ENCODE results near the gene DDA1.
"Not testable (repeated sequence)": the region's sequence is repeated elsewhere in the genome, so short reads cannot be mapped to it uniquely, and the experiment has no call there.

DDA1 gene

DNA sequence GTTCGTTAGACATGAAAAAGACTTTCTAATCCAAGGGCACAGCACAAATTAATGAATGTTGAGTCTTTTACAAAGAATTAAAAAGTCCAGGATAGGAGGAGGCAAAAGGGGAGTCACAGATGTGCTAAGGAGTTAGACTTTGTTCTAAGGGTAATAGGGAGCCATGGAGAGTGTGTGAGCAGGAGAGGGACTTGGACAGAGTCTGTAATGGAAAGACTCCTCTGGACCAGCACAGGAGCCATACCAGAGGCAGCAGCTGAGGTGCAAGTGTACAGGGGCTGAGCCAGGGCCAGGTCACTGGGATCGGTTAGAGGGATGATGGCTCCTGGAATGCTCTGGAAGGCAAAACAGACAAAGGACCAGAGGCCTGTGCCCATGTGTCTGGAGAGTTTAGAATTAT is 38.5 kb downstream of the DDA1 start:
- no peak for DNase-seq
- Mint-ChIP-seq H3K9me3 (no peaks in the 10 kb centered on the region), H3K27ac (no peak overlapping the region), H3K4me3 (no peak overlapping the region), H3K36me3 (peaks cover 2% of the 10 kb centered on the region), H3K27me3 (peaks cover 48% of the 10 kb centered on the region), H3K4me1 (peaks cover 26% of the 10 kb centered on the region)
- CTCF ChIA-PET = interaction anchor here (0.9 to 5.8 kb wide), 7 partner anchors 8 to 118 kb away, joined by 3 to 44 read pairs (median 3); partner anchors contain the start of gene MRPL34

DNA sequence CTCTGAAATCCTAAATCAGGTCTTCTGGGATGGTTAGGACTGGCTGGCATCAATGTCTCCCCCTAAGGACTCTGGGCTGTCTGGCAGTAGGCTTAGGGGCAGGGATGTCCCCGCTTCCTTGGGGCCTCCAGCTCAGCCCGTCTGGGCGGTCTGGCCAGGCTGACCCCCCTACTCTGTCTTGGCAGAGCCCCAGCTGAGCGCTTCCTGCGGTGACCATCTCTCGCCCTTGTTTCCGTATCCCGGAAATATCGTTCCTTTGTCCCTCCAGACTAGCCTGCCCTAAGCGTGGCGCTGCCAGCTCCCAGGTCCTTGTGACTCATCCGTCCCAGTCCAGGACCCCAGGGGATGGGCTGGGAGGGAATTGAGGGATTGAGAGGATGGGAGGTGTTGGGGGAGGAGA is 39.3 kb downstream of the DDA1 start:
- peaks cover 26% of the 10 kb centered on the region for H3K4me1 Mint-ChIP-seq
- H3K27me3 Mint-ChIP-seq = peaks cover 54% of the 10 kb centered on the region
- no peak overlapping the region for H3K27ac Mint-ChIP-seq
- no peaks in the 10 kb centered on the region for H3K9me3 Mint-ChIP-seq
- H3K4me3 Mint-ChIP-seq = no peak overlapping the region
- peaks cover 2% of the 10 kb centered on the region for H3K36me3 Mint-ChIP-seq
- no peak for DNase-seq
- CTCF ChIA-PET = interaction anchor here (5.8 kb wide), 1 partner anchor 37 kb away, joined by 44 read pairs; no protein-coding TSS in a partner anchor

DNA sequence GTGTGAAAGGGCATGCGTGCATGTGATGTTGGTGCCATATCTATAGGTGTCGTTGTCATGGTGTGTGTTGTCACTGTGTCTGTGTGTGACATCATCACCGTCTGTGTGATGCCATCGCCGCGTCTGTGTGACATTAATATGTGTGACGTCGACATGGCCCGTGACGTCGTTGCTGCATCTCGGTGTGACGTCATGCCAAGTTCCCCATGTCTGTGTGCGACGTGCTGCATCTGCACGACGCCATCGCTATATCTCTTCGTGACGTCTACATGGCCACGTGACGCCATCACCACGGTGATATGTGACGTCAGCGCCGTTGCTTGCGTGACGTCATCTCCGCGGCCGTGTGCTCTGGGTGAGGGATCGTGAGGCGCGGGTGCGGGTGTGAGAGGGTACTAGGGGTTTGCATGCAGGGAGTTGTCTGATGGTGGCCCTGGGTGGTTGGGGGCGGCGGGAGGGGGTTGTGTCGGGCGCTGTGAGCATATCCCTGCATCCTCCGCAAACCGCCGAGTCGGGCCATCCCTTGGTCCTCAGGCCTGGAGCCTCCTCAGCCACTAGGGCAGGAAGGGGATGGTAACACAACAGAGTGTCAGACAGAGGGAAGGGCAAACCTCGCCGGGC is 42.6 kb downstream of the DDA1 start:
- no peaks in the 10 kb centered on the region for H3K9me3 Mint-ChIP-seq
- no peak overlapping the region for H3K27ac Mint-ChIP-seq
- no peak for DNase-seq
- H3K4me1 Mint-ChIP-seq = peaks cover 19% of the 10 kb centered on the region
- CTCF ChIA-PET = no interaction called here
- no peaks in the 10 kb centered on the region for H3K36me3 Mint-ChIP-seq
- H3K27me3 Mint-ChIP-seq = peaks cover 53% of the 10 kb centered on the region
- no peak overlapping the region for H3K4me3 Mint-ChIP-seq

GRCh38 chr19:17352608-17353280 is 43.4 kb downstream of the DDA1 start:
- H3K27me3 Mint-ChIP-seq = peaks cover 45% of the 10 kb centered on the region
- CTCF ChIA-PET = no interaction called here

DNA sequence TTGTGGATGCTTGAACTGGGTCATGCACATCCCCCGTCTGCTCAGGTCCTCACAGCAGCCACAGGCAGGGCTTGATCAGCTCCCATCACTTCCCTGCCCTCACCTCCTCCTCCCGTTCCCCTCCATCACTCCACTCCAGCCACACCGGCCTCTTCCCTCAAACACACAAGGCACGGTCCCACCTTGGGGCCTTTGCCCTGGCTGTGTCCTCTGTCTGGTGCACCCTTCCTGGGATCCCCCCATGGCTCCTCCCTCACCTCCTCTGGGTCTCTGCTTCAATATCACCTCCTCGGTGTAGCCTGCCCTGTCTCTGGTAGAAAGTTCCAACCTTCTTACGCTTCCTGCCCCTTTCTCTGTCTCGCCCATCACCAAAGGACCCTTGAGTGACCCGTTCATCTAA is 44.0 kb downstream of the DDA1 start:
- Mint-ChIP-seq H3K27me3 (peaks cover 44% of the 10 kb centered on the region), H3K4me3 (no peak overlapping the region), H3K4me1 (peaks cover 14% of the 10 kb centered on the region), H3K9me3 (no peaks in the 10 kb centered on the region), H3K36me3 (no peaks in the 10 kb centered on the region), H3K27ac (no peak overlapping the region)
- no peak for DNase-seq
- CTCF ChIA-PET = no interaction called here

More at GRCh38 chr19:17352608-17353280, 43.4 kb downstream of the DDA1 start:
- no peaks in the 10 kb centered on the region for H3K36me3 Mint-ChIP-seq
- no peak overlapping the region for H3K4me3 Mint-ChIP-seq
- no peak for DNase-seq
- H3K27ac Mint-ChIP-seq = no peak overlapping the region
- H3K4me1 Mint-ChIP-seq = peaks cover 14% of the 10 kb centered on the region
- H3K9me3 Mint-ChIP-seq = no peaks in the 10 kb centered on the region

- Mint-ChIP-seq H3K36me3 (no peaks in the 10 kb centered on the region), H3K4me1 (no peaks in the 10 kb centered on the region), H3K27ac (no peak overlapping the region), H3K27me3 (peaks cover 26% of the 10 kb centered on the region), H3K9me3 (no peaks in the 10 kb centered on the region), H3K4me3 (no peak overlapping the region)
- CTCF ChIA-PET = interaction anchor here (0.7 to 1.2 kb wide), 2 partner anchors 12 to 289 kb away, joined by 3 to 6 read pairs; no protein-coding TSS in a partner anchor
- no peak for DNase-seq
These were observed 47.8 kb downstream of the DDA1 start for GRCh38 chr19:17357078-17357666.

GRCh38 chr19:17357724-17358123 is 48.4 kb downstream of the DDA1 start:
- Mint-ChIP-seq H3K9me3 (no peaks in the 10 kb centered on the region), H3K4me3 (no peak overlapping the region), H3K27ac (no peak overlapping the region), H3K4me1 (no peaks in the 10 kb centered on the region), H3K36me3 (no peaks in the 10 kb centered on the region), H3K27me3 (peaks cover 25% of the 10 kb centered on the region)
- DNase-seq = no peak
- CTCF ChIA-PET = interaction anchor here (1.2 kb wide), 1 partner anchor 12 kb away, joined by 6 read pairs; no protein-coding TSS in a partner anchor

- Mint-ChIP-seq H3K9me3 (no peaks in the 10 kb centered on the region), H3K27ac (no peak overlapping the region), H3K4me3 (no peak overlapping the region), H3K27me3 (peaks cover 19% of the 10 kb centered on the region), H3K4me1 (no peaks in the 10 kb centered on the region), H3K36me3 (no peaks in the 10 kb centered on the region)
- CTCF ChIA-PET = interaction anchor here (1.2 kb wide), 1 partner anchor 13 kb away, joined by 6 read pairs; no protein-coding TSS in a partner anchor
- DNase-seq = no peak
These were observed 49.0 kb downstream of the DDA1 start for GRCh38 chr19:17358395-17358794.

- H3K9me3 Mint-ChIP-seq = no peaks in the 10 kb centered on the region
- CTCF ChIA-PET = no interaction called here
- no peak overlapping the region for H3K4me3 Mint-ChIP-seq
- DNase-seq = no peak
- no peaks in the 10 kb centered on the region for H3K36me3 Mint-ChIP-seq
- H3K27ac Mint-ChIP-seq = no peak overlapping the region
- no peaks in the 10 kb centered on the region for H3K4me1 Mint-ChIP-seq
- H3K27me3 Mint-ChIP-seq = peaks cover 21% of the 10 kb centered on the region
These were observed 50.8 kb downstream of the DDA1 start for GRCh38 chr19:17359905-17360800.

DNA sequence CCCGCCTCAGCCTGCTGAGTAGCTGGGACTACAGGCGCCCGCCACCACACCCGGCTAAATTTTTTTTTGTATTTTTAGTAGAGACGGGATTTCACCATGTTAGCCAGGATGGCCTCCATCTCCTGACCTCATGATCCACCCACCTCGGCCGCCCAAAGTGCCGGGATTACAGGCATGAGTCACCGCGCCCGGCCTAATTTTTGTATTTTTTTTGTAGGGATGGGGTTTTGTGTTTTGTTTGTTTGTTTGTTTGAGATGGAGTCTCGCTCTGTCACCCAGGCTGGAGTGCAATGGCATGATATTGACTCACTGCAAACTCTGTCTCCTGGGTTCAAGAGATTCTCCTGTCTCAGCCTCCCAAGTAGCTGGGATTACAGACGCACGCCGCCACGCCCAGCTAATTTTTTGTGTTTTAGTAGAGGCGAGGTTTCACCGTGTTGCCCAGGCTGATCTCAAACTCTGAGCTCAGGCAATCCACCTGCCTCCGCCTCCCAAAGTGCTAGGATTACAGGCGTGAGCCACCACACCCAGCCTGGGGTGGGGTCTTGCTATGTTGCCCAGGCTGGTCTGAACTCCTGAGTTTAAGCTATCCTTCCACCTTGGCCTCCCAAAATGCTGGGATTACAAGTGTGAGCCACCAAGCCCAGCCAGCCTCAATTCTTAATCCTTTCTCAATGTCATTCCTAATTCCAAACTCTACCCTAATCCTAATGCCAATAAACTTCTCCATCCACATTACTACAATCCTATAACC is 54.7 kb downstream of the DDA1 start:
- H3K4me3 Mint-ChIP-seq, H3K27ac Mint-ChIP-seq, DNase-seq, H3K36me3 Mint-ChIP-seq, H3K9me3 Mint-ChIP-seq, H3K4me1 Mint-ChIP-seq, CTCF ChIA-PET: not testable (repeated sequence)
- peaks cover 26% of the 10 kb centered on the region for H3K27me3 Mint-ChIP-seq

- no peak overlapping the region for H3K4me3 Mint-ChIP-seq
- H3K36me3 Mint-ChIP-seq = no peaks in the 10 kb centered on the region
- no peak overlapping the region for H3K27ac Mint-ChIP-seq
- CTCF ChIA-PET = no interaction called here
- H3K27me3 Mint-ChIP-seq = peaks cover 24% of the 10 kb centered on the region
- H3K9me3 Mint-ChIP-seq = no peaks in the 10 kb centered on the region
- H3K4me1 Mint-ChIP-seq = peaks cover 7% of the 10 kb centered on the region
- no peak for DNase-seq
These were observed 56.0 kb downstream of the DDA1 start for GRCh38 chr19:17365361-17365760.

DNA sequence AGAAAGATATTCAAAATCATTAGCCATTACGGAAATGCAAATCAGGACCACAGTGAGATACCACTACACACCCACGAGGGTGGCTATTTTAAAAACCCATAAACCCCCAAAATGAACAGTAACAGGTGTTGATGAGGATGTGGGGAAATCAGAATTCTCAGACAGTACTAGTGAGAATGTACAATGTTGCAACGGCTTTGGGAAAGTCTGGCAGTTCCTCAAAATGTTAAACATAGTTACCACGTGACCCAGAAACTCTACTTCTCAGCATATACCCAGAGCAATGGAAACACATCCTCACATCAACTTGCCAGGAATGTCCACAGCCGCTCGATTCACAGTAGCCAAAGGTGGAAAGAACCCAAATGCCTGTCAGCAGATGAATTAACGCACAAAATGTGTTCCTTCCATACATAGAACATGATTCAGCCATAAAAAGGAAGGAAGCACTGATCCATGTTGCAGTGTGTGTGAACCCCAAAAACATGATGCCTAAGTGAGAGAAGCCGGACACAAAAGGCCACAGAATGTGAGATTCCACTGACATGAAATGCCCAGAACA is 60.7 kb downstream of the DDA1 start:
- Mint-ChIP-seq H3K4me3 (no peak overlapping the region), H3K4me1 (peaks cover 9% of the 10 kb centered on the region), H3K27ac (peak overlapping the region; percentile 38), H3K27me3 (peaks cover 35% of the 10 kb centered on the region), H3K9me3 (no peaks in the 10 kb centered on the region), H3K36me3 (no peaks in the 10 kb centered on the region)
- no peak for DNase-seq
- CTCF ChIA-PET = no interaction called here
